Measurements from ENCODE around the gene FGF18. TPM values are rescaled to one million over a fixed set of nuclear protein-coding genes. Genes with fewer than 3 reads are reported as not detected.
"Not testable (repeated sequence)": the region's sequence is repeated elsewhere in the genome, so short reads cannot be mapped to it uniquely, and the experiment has no call there.

Gene FGF18
- total RNA-seq, 1 donor from 2014 or later: not detected

GRCh38 chr5:171398660-171399059 is 20.8 kb upstream of the FGF18 start:
- intact Hi-C loops (cut with micrococcal nuclease): not testable (repeated sequence)

- intact Hi-C loops (cut with micrococcal nuclease): no loop called here
Observed at GRCh38 chr5:171400169-171400568, 19.3 kb upstream of the FGF18 start.

GRCh38 chr5:171401167-171401947 is 18.1 kb upstream of the FGF18 start:
- intact Hi-C loops (cut with micrococcal nuclease): no loop called here

- intact Hi-C loops (cut with micrococcal nuclease): not testable (repeated sequence)
Observed at GRCh38 chr5:171402751-171403150, 16.7 kb upstream of the FGF18 start.

- intact Hi-C loops (cut with micrococcal nuclease): loop anchor here (2.0 kb wide), 1 partner anchor 17 kb away; no protein-coding TSS in a partner anchor
Observed at GRCh38 chr5:171405615-171406014, 13.8 kb upstream of the FGF18 start.

GRCh38 chr5:171407234-171407633 is 12.2 kb upstream of the FGF18 start:
- intact Hi-C loops (cut with micrococcal nuclease): no loop called here

- intact Hi-C loops (cut with micrococcal nuclease): no loop called here
Observed at GRCh38 chr5:171409164-171410136, 10.0 kb upstream of the FGF18 start.

- intact Hi-C loops (cut with micrococcal nuclease): no loop called here
Observed at GRCh38 chr5:171410181-171410580, 9.3 kb upstream of the FGF18 start.

GRCh38 chr5:171412186-171412585 is 7.3 kb upstream of the FGF18 start:
- intact Hi-C loops (cut with micrococcal nuclease): no loop called here

- intact Hi-C loops (cut with micrococcal nuclease): no loop called here
Observed at GRCh38 chr5:171413153-171413910, 6.1 kb upstream of the FGF18 start.

- intact Hi-C loops (cut with micrococcal nuclease): not testable (repeated sequence)
Observed at GRCh38 chr5:171413993-171414392, 5.5 kb upstream of the FGF18 start.

- intact Hi-C loops (cut with micrococcal nuclease): no loop called here
Observed at GRCh38 chr5:171415115-171415730, 4.2 kb upstream of the FGF18 start.

GRCh38 chr5:171416160-171417049 is 3.0 kb upstream of the FGF18 start:
- intact Hi-C loops (cut with micrococcal nuclease): no loop called here

GRCh38 chr5:171418316-171418981 is 998 bp upstream of the FGF18 start:
- intact Hi-C loops (cut with micrococcal nuclease): loop anchor here (1.0 to 2.0 kb wide), 4 partner anchors 188 to 874 kb away; no protein-coding TSS in a partner anchor

- intact Hi-C loops (cut with micrococcal nuclease): loop anchor here (2.0 kb wide), 2 partner anchors 621 to 873 kb away; no protein-coding TSS in a partner anchor
Observed at GRCh38 chr5:171419688-171420430, 412 bp downstream of the FGF18 start.

- intact Hi-C loops (cut with micrococcal nuclease): no loop called here
Observed at GRCh38 chr5:171420431-171421241, 1.2 kb downstream of the FGF18 start.

Data from T-helper 1 cell treated with Interleukin-12 subunit alpha and Interleukin-12 subunit beta and Interleukin-4 antibody, amounts not matched to agents 30 ng/mL and 1 ng/mL, for 36 hours (primary cell).